H7 (cell line): Measurements from ENCODE around the gene LINC00305. TPM values are rescaled to one million over a fixed set of nuclear protein-coding genes. Genes with fewer than 3 reads are reported as not detected.

Experiments used
- DNase-seq: peaks from one replicate; pipeline ENCODE4 v3.0.0; 2012
- H3K27me3 ChIP-seq: 2 replicates; pipeline ENCODE4 v1.6.0; 2011; ENCODE audit warnings: mild to moderate bottlenecking, low read length; ENCODE audit not compliant: control insufficient read depth, insufficient read depth
- H3K36me3 ChIP-seq: replicated peaks from 2 replicates; pipeline ENCODE4 v1.5.1; 2011; ENCODE audit warnings: low read length; ENCODE audit not compliant: control insufficient read depth, insufficient read depth
- H3K4me3 ChIP-seq: 2 replicates; pipeline ENCODE4 v1.5.1; 2011; ENCODE audit warnings: low read depth, mild to moderate bottlenecking, control low read depth, low read length, moderate library complexity; ENCODE audit not compliant: insufficient read depth
- total RNA-seq: library from RNA; depleted of rRNA; stranded (reverse); fragments of >200 nt; shearing (Covaris generic); gene quantifications from 2 replicates; pipeline ENCODE4 v1.2.3, GENCODE V29; 2014; rRNA removed

Gene LINC00305
- total RNA-seq, 1 experiment from 2014 or later: not detected

GRCh38 chr18:64031411-64031810, 117.5 kb downstream of the LINC00305 start:
- 0 out of 2 replicates have a peak, but pooled peaks cover 2% of the 10 kb centered on the region for H3K27me3 ChIP-seq
- DNase-seq: no peak
- H3K36me3 ChIP-seq: no peaks in the 10 kb centered on the region
- H3K4me3 ChIP-seq: no peak overlapping the region

Other genes starting within 250 kb of the LINC00305 start
- not detected in 2 replicates for gene SERPINB10, start 241.1 kb downstream of the LINC00305 start, total RNA-seq
- 0.15 and 0.17 TPM in 2 replicates for gene HMSD, start 199.8 kb downstream of the LINC00305 start, total RNA-seq
- gene SERPINB8, start 179.0 kb downstream of the LINC00305 start, total RNA-seq: 0.07 and 1.6 TPM in 2 replicates